Gastrocnemius medialis (tissue), 4 donors: ENCODE measurements around the gene SYT5.

ENCODE experiments used
- CTCF ChIP-seq, 5 experiments: fragments of 450-650 bp in 3 of 5; fragments of 200-600 bp in 2 of 5; sonication (generic) in 2 of 5; IDR thresholded peaks in 4 of 5; conservative IDR thresholded peaks in 1 of 5; 1 replicate in 4 of 5; 2 replicates in 1 of 5; pipeline ENCODE4 v1.5.1; 2016 to 2019; ENCODE audit warnings: antibody characterized with exemption in 5 of 5, mild to moderate bottlenecking in 3 of 5, moderate library complexity in 3 of 5
- POLR2A ChIP-seq, 2 donors: fragments of 450-650 bp; IDR thresholded peaks; one replicate each; pipeline ENCODE4 v1.6.1; 2017; ENCODE audit warnings: antibody characterized with exemption in 2 of 2, mild to moderate bottlenecking in 2 of 2, moderate library complexity in 2 of 2

GRCh38 chr19:55173186-55173713, 6.8 kb downstream of the SYT5 start:
- TF ChIP-seq CTCF (IDR thresholded peaks at IDR 0.05 in 4 of 5, conservative IDR thresholded peaks at IDR 0.05 in 1 of 5) (no peak), POLR2A (IDR thresholded peaks at IDR 0.05) (no peak)
